ENCODE results near the gene EDC3.

DNA sequence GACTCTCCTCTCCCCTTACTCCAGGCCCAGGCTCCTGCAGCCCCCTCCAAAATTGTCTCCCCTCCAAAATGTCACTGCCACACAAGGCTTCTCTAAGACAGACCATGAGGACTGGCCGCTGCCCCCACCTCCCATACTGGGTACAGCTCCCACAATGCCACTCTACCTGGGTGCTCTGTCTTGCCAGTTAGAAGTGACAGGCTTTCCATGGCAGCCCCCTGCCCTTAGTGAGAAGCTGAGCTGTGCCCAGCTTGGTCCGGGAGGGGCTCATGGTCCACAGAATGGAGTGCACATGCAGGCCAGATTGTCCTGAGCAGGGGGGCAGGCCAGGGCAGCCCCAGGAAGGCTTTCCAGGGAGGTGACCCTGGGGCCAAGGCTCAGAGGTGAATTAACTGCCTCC, 83.1 kb downstream of the EDC3 start:
- TF ChIP-seq, protein P1, sequence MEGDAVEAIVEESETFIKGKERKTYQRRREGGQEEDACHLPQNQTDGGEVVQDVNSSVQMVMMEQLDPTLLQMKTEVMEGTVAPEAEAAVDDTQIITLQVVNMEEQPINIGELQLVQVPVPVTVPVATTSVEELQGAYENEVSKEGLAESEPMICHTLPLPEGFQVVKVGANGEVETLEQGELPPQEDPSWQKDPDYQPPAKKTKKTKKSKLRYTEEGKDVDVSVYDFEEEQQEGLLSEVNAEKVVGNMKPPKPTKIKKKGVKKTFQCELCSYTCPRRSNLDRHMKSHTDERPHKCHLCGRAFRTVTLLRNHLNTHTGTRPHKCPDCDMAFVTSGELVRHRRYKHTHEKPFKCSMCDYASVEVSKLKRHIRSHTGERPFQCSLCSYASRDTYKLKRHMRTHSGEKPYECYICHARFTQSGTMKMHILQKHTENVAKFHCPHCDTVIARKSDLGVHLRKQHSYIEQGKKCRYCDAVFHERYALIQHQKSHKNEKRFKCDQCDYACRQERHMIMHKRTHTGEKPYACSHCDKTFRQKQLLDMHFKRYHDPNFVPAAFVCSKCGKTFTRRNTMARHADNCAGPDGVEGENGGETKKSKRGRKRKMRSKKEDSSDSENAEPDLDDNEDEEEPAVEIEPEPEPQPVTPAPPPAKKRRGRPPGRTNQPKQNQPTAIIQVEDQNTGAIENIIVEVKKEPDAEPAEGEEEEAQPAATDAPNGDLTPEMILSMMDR (IDR thresholded peaks at IDR 0.05), result no peak
- no peak for TF ChIP-seq POLR2AphosphoS5 (IDR thresholded peaks at IDR 0.05)
- no peak for TF ChIP-seq EP300 (IDR thresholded peaks at IDR 0.05)
